H9 (cell line): Measurements from ENCODE around the gene GALR2. TPM values are rescaled to one million over a fixed set of nuclear protein-coding genes. Genes with fewer than 3 reads are reported as not detected.
A peak's percentile ranks its signal among the peaks of the same experiment; 100 is the strongest.

Source experiments
- DNase-seq: peaks from one replicate; pipeline ENCODE4 v3.0.0-alpha.2; 2017
- H2AFZ ChIP-seq: one replicate; pipeline ENCODE4 v1.6.1; 2013; ENCODE audit warnings: mild to moderate bottlenecking, low read length, control low read depth, moderate library complexity
- H2AK5ac ChIP-seq: 2 replicates; pipeline ENCODE4 v1.6.1; 2013; ENCODE audit warnings: low read length, control low read depth, mixed read lengths; ENCODE audit not compliant: insufficient read length
- H2BK120ac ChIP-seq: one replicate; pipeline ENCODE4 v1.6.1; 2013; ENCODE audit warnings: low read depth, mild to moderate bottlenecking, low read length, control low read depth, inconsistent platforms; ENCODE audit not compliant: poor library complexity, severe bottlenecking
- H2BK12ac ChIP-seq: 2 replicates; pipeline ENCODE4 v1.6.1; 2013; ENCODE audit warnings: low read length, control low read depth, mixed read lengths, low read depth; ENCODE audit not compliant: insufficient read length
- H2BK15ac ChIP-seq: 2 replicates; pipeline ENCODE4 v1.6.1; 2013; ENCODE audit warnings: low read depth, low read length, control low read depth
- H2BK20ac ChIP-seq: one replicate; pipeline ENCODE4 v1.6.1; 2013; ENCODE audit warnings: low read depth, mild to moderate bottlenecking, low read length, control low read depth, inconsistent platforms; ENCODE audit not compliant: poor library complexity, severe bottlenecking
- H2BK5ac ChIP-seq: 2 replicates; pipeline ENCODE4 v1.6.1; 2013; ENCODE audit warnings: low read length, control low read depth, mixed read lengths; ENCODE audit not compliant: insufficient read length
- H3K14ac ChIP-seq: 2 replicates; pipeline ENCODE4 v1.6.1; 2013; ENCODE audit warnings: low read length, control low read depth; ENCODE audit not compliant: insufficient read depth
- H3K18ac ChIP-seq: 2 replicates; pipeline ENCODE4 v1.6.1; 2013; ENCODE audit warnings: low read depth, mild to moderate bottlenecking, mixed read lengths, low read length, control low read depth; ENCODE audit not compliant: insufficient read length
- H3K23ac ChIP-seq: 2 replicates; pipeline ENCODE4 v1.6.1; 2013; ENCODE audit warnings: low read length, control low read depth, mixed read lengths, low read depth; ENCODE audit not compliant: insufficient read length
- H3K23me2 ChIP-seq: 2 replicates; pipeline ENCODE4 v1.6.1; 2013; ENCODE audit warnings: low read depth, mild to moderate bottlenecking, mixed read lengths, low read length, control low read depth; ENCODE audit not compliant: insufficient read length, poor library complexity, severe bottlenecking
- H3K27ac ChIP-seq: 2 replicates; pipeline ENCODE4 v1.5.1; 2013; ENCODE audit warnings: low read length, control low read depth, mixed read lengths, low read depth; ENCODE audit not compliant: insufficient read length
- H3K27me3 ChIP-seq: 2 replicates; pipeline ENCODE4 v1.6.1; 2013; ENCODE audit warnings: low read length, control low read depth, inconsistent platforms; ENCODE audit not compliant: insufficient read depth
- H3K4ac ChIP-seq: 2 replicates; pipeline ENCODE4 v1.6.1; 2013; ENCODE audit warnings: low read depth, mild to moderate bottlenecking, control low read depth, inconsistent platforms, low read length, moderate library complexity
- H3K4me1 ChIP-seq: 2 replicates; pipeline ENCODE4 v1.6.1; 2013; ENCODE audit warnings: low read length, control low read depth, inconsistent platforms; ENCODE audit not compliant: insufficient read depth
- H3K4me2 ChIP-seq: 2 replicates; pipeline ENCODE4 v1.6.1; 2013; ENCODE audit warnings: low read length, control low read depth, mixed read lengths; ENCODE audit not compliant: insufficient read length, insufficient read depth
- H3K56ac ChIP-seq: 2 replicates; pipeline ENCODE4 v1.6.1; 2013; ENCODE audit warnings: low read depth, mild to moderate bottlenecking, mixed read lengths, low read length, control low read depth; ENCODE audit not compliant: insufficient read length
- H3K79me1 ChIP-seq: 2 replicates; pipeline ENCODE4 v1.6.1; 2013; ENCODE audit warnings: low read depth, mild to moderate bottlenecking, moderate library complexity, low read length, control low read depth, inconsistent platforms; ENCODE audit not compliant: insufficient read depth, poor library complexity, severe bottlenecking
- H3K79me2 ChIP-seq: 2 replicates; pipeline ENCODE4 v1.6.1; 2013; ENCODE audit warnings: low read length, control low read depth, inconsistent platforms; ENCODE audit not compliant: insufficient read depth
- H3K9ac ChIP-seq: 2 replicates; pipeline ENCODE4 v1.6.1; 2013; ENCODE audit warnings: low read length, control low read depth, mixed read lengths; ENCODE audit not compliant: insufficient read length; ENCODE audit errors: extremely low read depth
- H3K9me3 ChIP-seq: one replicate; pipeline ENCODE4 v1.6.1; 2013; ENCODE audit warnings: low read depth, low read length, inconsistent platforms; ENCODE audit not compliant: control insufficient read depth
- H3T11ph ChIP-seq: one replicate; pipeline ENCODE4 v1.6.1; 2013; ENCODE audit warnings: mild to moderate bottlenecking, low read length, control low read depth, inconsistent platforms
- H4K20me1 ChIP-seq: one replicate; pipeline ENCODE4 v1.6.1; 2013; ENCODE audit not compliant: control insufficient read depth, insufficient read length, insufficient read depth
- H4K5ac ChIP-seq: 2 replicates; pipeline ENCODE4 v1.6.1; 2013; ENCODE audit warnings: low read depth, mild to moderate bottlenecking, mixed read lengths, low read length, control low read depth; ENCODE audit not compliant: insufficient read length
- H4K8ac ChIP-seq: replicated peaks from 2 replicates; pipeline ENCODE4 v1.6.1; 2013; ENCODE audit warnings: low read length, control low read depth, mixed read lengths, low read depth; ENCODE audit not compliant: insufficient read length
- H4K91ac ChIP-seq: 2 replicates; pipeline ENCODE4 v1.6.1; 2013; ENCODE audit warnings: low read depth, mild to moderate bottlenecking, moderate library complexity, mixed read lengths, low read length, control low read depth; ENCODE audit not compliant: insufficient read length
- H3K27ac Mint-ChIP-seq, 3 experiments: 2 replicates in 2 of 3; 3 replicates in 1 of 3; pipeline ENCODE4 v1.8.0; 2020 to 2021; ENCODE audit warnings: mixed read lengths in 3 of 3, mild to moderate bottlenecking in 1 of 3, moderate library complexity in 1 of 3
- H3K27me3 Mint-ChIP-seq: 2 replicates; pipeline ENCODE4 v1.8.0; 2021; ENCODE audit warnings: low read depth, mild to moderate bottlenecking, moderate library complexity, mixed read lengths
- H3K36me3 Mint-ChIP-seq, 3 experiments: 2 replicates in 2 of 3; 3 replicates in 1 of 3; pipeline ENCODE4 v1.8.0; 2020 to 2021; ENCODE audit warnings: low read depth in 3 of 3, mixed read lengths in 3 of 3; ENCODE audit not compliant: insufficient read depth in 1 of 3
- H3K4me1 Mint-ChIP-seq, 2 experiments: 2 replicates each; pipeline ENCODE4 v1.8.0; 2020; ENCODE audit warnings: mixed read lengths in 2 of 2
- H3K4me3 Mint-ChIP-seq, 2 experiments: 2 replicates in 1 of 2; 3 replicates in 1 of 2; pipeline ENCODE4 v1.8.0; 2020 to 2021; ENCODE audit warnings: mild to moderate bottlenecking in 2 of 2, mixed read lengths in 2 of 2, moderate library complexity in 1 of 2
- H3K9me3 Mint-ChIP-seq, 2 experiments: 2 replicates in 1 of 2; 3 replicates in 1 of 2; pipeline ENCODE4 v1.8.0; 2020; ENCODE audit warnings: mild to moderate bottlenecking in 2 of 2, mixed read lengths in 2 of 2, moderate library complexity in 1 of 2
- WGBS: extraction: QIAGEN DNeasy Blood & Tissue Kit; methylation state at CpG from one replicate; pipeline ENCODE4 v1.1.7; 2013; ENCODE audit warnings: missing lambda C conversion rate, low lambda C conversion rate, mixed read lengths; ENCODE audit not compliant: insufficient read length; ENCODE audit errors: extremely low coverage; 5-methylcytosine and 5-hydroxymethylcytosine counted together
- total RNA-seq: library from RNA; stranded (reverse); gene quantifications from 2 replicates; pipeline ENCODE4 v1.2.1, GENCODE V29; 2021
- TF ChIP-seq, protein P1 (sequence below): fragments of 200-600 bp; sonication (generic); conservative IDR thresholded peaks from 3 replicates; pipeline ENCODE4 v1.8.0; 2021; ENCODE audit warnings: antibody characterized with exemption, mild to moderate bottlenecking

Gene GALR2
- total RNA-seq, 1 experiment from 2014 or later, result 0.81 TPM

DNA sequence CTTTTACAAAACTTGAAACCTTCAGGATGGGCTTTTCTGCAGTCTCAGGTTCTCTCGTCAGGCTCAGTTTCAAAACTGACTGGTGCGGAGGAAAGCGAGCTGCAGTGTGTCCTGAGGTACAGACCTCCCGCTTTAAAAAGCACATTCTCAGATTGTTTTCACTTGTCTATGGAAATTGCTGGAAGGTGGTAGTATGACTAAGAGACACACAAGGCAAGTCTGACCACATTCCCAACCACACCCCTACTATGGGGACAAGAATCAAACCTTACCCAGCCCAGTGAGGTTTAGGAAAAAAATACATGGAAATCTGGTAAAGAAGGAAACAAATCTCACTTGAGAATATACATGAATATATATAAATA lies 20.5 kb upstream of the GALR2 start:
- H2BK120ac ChIP-seq, result no peak overlapping the region
- H4K5ac ChIP-seq, result no peak overlapping the region
- H3K27me3 ChIP-seq, result no peaks in the 10 kb centered on the region
- Mint-ChIP-seq H3K27ac (peak overlapping the region in 2 of 3 experiments; percentile 62 to 72; a peak in 3 of 7 replicates), H3K4me1 (peaks cover 7 to 13% of the 10 kb centered on the region in 2 experiments), H3K36me3 (peaks cover 39 to 76% (median 71%) of the 10 kb centered on the region in 3 experiments), H3K9me3 (no peaks in the 10 kb centered on the region), H3K4me3 (no peak overlapping the region), H3K27me3 (no peaks in the 10 kb centered on the region)
- no peak overlapping the region for H3K14ac ChIP-seq
- H2AK5ac ChIP-seq, result no peak overlapping the region
- H4K91ac ChIP-seq, result no peak overlapping the region
- H3K23me2 ChIP-seq, result no peaks in the 10 kb centered on the region
- no peaks in the 10 kb centered on the region for H4K20me1 ChIP-seq
- H3K23ac ChIP-seq, result no peak overlapping the region
- no peak overlapping the region for H3K4ac ChIP-seq
- no peak overlapping the region for H2BK12ac ChIP-seq
- no peaks in the 10 kb centered on the region for H3K9me3 ChIP-seq
- H3K79me2 ChIP-seq, result no peaks in the 10 kb centered on the region
- no peak overlapping the region for H3T11ph ChIP-seq
- H3K56ac ChIP-seq, result no peak overlapping the region
- H3K9ac ChIP-seq, result no peak overlapping the region
- no peaks in the 10 kb centered on the region for H3K4me1 ChIP-seq
- TF ChIP-seq, protein P1, sequence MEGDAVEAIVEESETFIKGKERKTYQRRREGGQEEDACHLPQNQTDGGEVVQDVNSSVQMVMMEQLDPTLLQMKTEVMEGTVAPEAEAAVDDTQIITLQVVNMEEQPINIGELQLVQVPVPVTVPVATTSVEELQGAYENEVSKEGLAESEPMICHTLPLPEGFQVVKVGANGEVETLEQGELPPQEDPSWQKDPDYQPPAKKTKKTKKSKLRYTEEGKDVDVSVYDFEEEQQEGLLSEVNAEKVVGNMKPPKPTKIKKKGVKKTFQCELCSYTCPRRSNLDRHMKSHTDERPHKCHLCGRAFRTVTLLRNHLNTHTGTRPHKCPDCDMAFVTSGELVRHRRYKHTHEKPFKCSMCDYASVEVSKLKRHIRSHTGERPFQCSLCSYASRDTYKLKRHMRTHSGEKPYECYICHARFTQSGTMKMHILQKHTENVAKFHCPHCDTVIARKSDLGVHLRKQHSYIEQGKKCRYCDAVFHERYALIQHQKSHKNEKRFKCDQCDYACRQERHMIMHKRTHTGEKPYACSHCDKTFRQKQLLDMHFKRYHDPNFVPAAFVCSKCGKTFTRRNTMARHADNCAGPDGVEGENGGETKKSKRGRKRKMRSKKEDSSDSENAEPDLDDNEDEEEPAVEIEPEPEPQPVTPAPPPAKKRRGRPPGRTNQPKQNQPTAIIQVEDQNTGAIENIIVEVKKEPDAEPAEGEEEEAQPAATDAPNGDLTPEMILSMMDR, result no peak
- H4K8ac ChIP-seq, result no peak overlapping the region
- no CpG with 5 or more reads among the region's 4 CpGs for WGBS
- H2AFZ ChIP-seq, result no peak overlapping the region
- DNase-seq, result no peak
- no peak overlapping the region for H3K27ac ChIP-seq
- no peak overlapping the region for H2BK5ac ChIP-seq
- H3K79me1 ChIP-seq, result no peaks in the 10 kb centered on the region
- no peak overlapping the region for H2BK15ac ChIP-seq
- H3K4me2 ChIP-seq, result no peak overlapping the region
- no peak overlapping the region for H2BK20ac ChIP-seq
- no peak overlapping the region for H3K18ac ChIP-seq
